Stimulated activated CD4-positive, alpha-beta T cell treated with anti-CD3 and anti-CD28 coated beads, TNF-alpha, amount 100 ng/mL, for 4 hours (primary cell): Measurements from ENCODE around the gene SLC35E4.
"Not testable (repeated sequence)": the region's sequence is repeated elsewhere in the genome, so short reads cannot be mapped to it uniquely, and the experiment has no call there.

Experiments used
- DNase-seq, 3 experiments: peaks; one replicate each; pipeline ENCODE4 v3.0.0-alpha.2; 2020; ENCODE audit warnings: low read depth in 3 of 3

Gene SLC35E4

GRCh38 chr22:30650508-30651116, 15.0 kb downstream of the SLC35E4 start:
- DNase-seq = no peak

- no peak for DNase-seq
Measured at GRCh38 chr22:30652852-30653251, 17.3 kb downstream of the SLC35E4 start.

GRCh38 chr22:30654361-30654760, 18.8 kb downstream of the SLC35E4 start:
- DNase-seq = no peak

GRCh38 chr22:30655532-30655931, 20.0 kb downstream of the SLC35E4 start:
- DNase-seq = no peak

GRCh38 chr22:30662040-30662439, 26.5 kb downstream of the SLC35E4 start:
- DNase-seq = no peak

GRCh38 chr22:30664798-30665197, 29.2 kb downstream of the SLC35E4 start:
- no peak for DNase-seq

- DNase-seq = no peak
Measured at GRCh38 chr22:30665266-30665665, 29.7 kb downstream of the SLC35E4 start.

- DNase-seq = no peak
Measured at GRCh38 chr22:30665786-30666185, 30.2 kb downstream of the SLC35E4 start.

- DNase-seq = no peak
Measured at GRCh38 chr22:30667107-30667493, 31.5 kb downstream of the SLC35E4 start.

GRCh38 chr22:30667494-30668385, 32.2 kb downstream of the SLC35E4 start, which contains the start of gene DUSP18:
TSS of gene DUSP18 (minus strand) at chr22:30667875. CDS start at chr22:30664003, 3,872 bp downstream.
- DNase-seq = peak; percentile 90 to 94 (median 92)

GRCh38 chr22:30668386-30668710, 32.8 kb downstream of the SLC35E4 start:
- no peak for DNase-seq

- no peak for DNase-seq
Measured at GRCh38 chr22:30671071-30671470, 35.5 kb downstream of the SLC35E4 start.

- no peak for DNase-seq
Measured at GRCh38 chr22:30673136-30673535, 37.6 kb downstream of the SLC35E4 start.

GRCh38 chr22:30674482-30674881, 38.9 kb downstream of the SLC35E4 start:
- DNase-seq = no peak

GRCh38 chr22:30675436-30675835, 39.9 kb downstream of the SLC35E4 start:
- no peak for DNase-seq

GRCh38 chr22:30676565-30676964, 41.0 kb downstream of the SLC35E4 start:
- not testable (repeated sequence) for DNase-seq

GRCh38 chr22:30679895-30680690, 44.5 kb downstream of the SLC35E4 start:
- DNase-seq = not testable (repeated sequence)

- no peak for DNase-seq
Measured at GRCh38 chr22:30680991-30681770, 45.6 kb downstream of the SLC35E4 start.

- DNase-seq = no peak
Measured at GRCh38 chr22:30681831-30682230, 46.2 kb downstream of the SLC35E4 start.

- no peak for DNase-seq
Measured at GRCh38 chr22:30685178-30685577, 49.6 kb downstream of the SLC35E4 start.

GRCh38 chr22:30687358-30687757, 51.8 kb downstream of the SLC35E4 start:
- DNase-seq = no peak

GRCh38 chr22:30689622-30690021, 54.0 kb downstream of the SLC35E4 start:
- no peak for DNase-seq
